Aorta (tissue), 5 donors: ENCODE measurements around the gene YES1. TPM values are rescaled to one million over a fixed set of nuclear protein-coding genes. Genes with fewer than 3 reads are reported as not detected.
"Not testable (repeated sequence)": the region's sequence is repeated elsewhere in the genome, so short reads cannot be mapped to it uniquely, and the experiment has no call there.

Experiments
- ATAC-seq: fragments of 200-7000 bp; cut with Tn5 transposase; one replicate; pipeline ENCODE4 v1.9.1; 2022; ENCODE audit warnings: moderate library complexity; ENCODE audit not compliant: low FRiP score
- DNase-seq, 2 donors: peaks; one replicate each; pipeline ENCODE4 v3.0.0-alpha.2; 2020
- H3K27ac ChIP-seq, 2 donors: one replicate each; pipeline ENCODE4 v1.5.1; 2013; ENCODE audit warnings: low read length in 2 of 2, mild to moderate bottlenecking in 2 of 2, moderate library complexity in 2 of 2, control low read depth in 1 of 2, inconsistent platforms in 1 of 2, low read depth in 1 of 2
- H3K27me3 ChIP-seq, 2 donors: one replicate each; pipeline ENCODE4 v1.6.1; 2013; ENCODE audit warnings: control low read depth in 1 of 2, low read length in 1 of 2, mild to moderate bottlenecking in 1 of 2, moderate library complexity in 1 of 2; ENCODE audit not compliant: insufficient read depth in 2 of 2, control insufficient read depth in 1 of 2
- H3K36me3 ChIP-seq, 2 donors: one replicate each; pipeline ENCODE4 v1.6.1; 2013; ENCODE audit warnings: control low read depth in 1 of 2, low read length in 1 of 2, mild to moderate bottlenecking in 1 of 2; ENCODE audit not compliant: insufficient read depth in 2 of 2, control insufficient read depth in 1 of 2
- H3K4me1 ChIP-seq, 2 donors: one replicate each; pipeline ENCODE4 v1.6.1; 2013; ENCODE audit warnings: low read length in 2 of 2, control low read depth in 1 of 2, mild to moderate bottlenecking in 1 of 2, moderate library complexity in 1 of 2; ENCODE audit not compliant: insufficient read depth in 2 of 2, control insufficient read depth in 1 of 2
- H3K4me3 ChIP-seq, 2 donors: one replicate each; pipeline ENCODE4 v1.5.1; 2013; ENCODE audit warnings: low read length in 2 of 2, control low read depth in 1 of 2, mild to moderate bottlenecking in 1 of 2
- H3K9me3 ChIP-seq: one replicate; pipeline ENCODE4 v1.6.1; 2013; ENCODE audit warnings: mild to moderate bottlenecking, low read length; ENCODE audit not compliant: control insufficient read depth
- WGBS, 2 donors: extraction: QIAGEN DNeasy Blood & Tissue Kit; methylation state at CpG; one replicate each; pipeline ENCODE4 v1.1.7; 2013; 5-methylcytosine and 5-hydroxymethylcytosine counted together
- intact Hi-C, 2 donors: fragments of 100-400 bp; cut with DNase I; formaldehyde crosslinking; loops; one replicate each; pipeline versions ENCODE4 v1.14.2 to v1.15.0; 2022
- polyA plus RNA-seq, 2 donors: library from polyadenylated mRNA; stranded (reverse); fragments of 200-250 nt; gene quantifications; one replicate each; pipeline ENCODE4 v1.2.3, GENCODE V29; 2013
- total RNA-seq, 2 donors: library from RNA; stranded (reverse); fragmentation: NEBNext Ultra II Directional; extraction: Animal tissue kit (Norgen Biotek cat#: 25700); gene quantifications; one replicate each; pipeline ENCODE4 v1.2.1, GENCODE V29; 2021
- donor health status: healthy with polysubstance abuse.
- donor health status: Bipolar disorder and iron deficiency.
- donor health status: DM: no; HTN: no; CAD: no.
- donor health status: DM: no; HTN: no; CAD: no.
- donor health status: DM: yes; HTN: yes; CAD: no.

The YES1 gene
- total and polyA plus RNA-seq, 4 donors, result 8.9 to 37.0 (median 28.3) TPM

DNA sequence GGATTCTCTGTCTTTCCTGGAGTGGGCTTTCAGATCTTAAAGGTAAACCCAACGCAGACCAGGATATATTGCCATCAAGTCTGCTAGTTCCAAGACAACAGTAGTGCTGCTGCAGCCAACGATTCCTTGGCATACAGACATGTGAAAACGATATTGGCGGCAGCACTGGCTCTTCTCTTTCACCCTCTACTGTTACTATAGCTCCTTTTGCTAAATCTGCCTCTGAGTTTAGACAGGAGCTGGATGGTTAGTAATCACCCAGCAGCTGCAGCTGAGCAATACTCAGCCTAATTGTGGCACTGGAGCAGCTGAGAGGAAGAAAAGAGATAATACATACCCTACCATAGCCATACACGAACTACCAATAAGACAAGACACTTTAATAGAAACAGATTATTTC is 4.0 kb downstream of the YES1 start:
- Histone ChIP-seq H3K36me3 (no peaks in the 10 kb centered on the region), H3K27me3 (no peaks in the 10 kb centered on the region), H3K4me3 (no peak overlapping the region), H3K27ac (no peak overlapping the region), H3K4me1 (no peaks in the 10 kb centered on the region), H3K9me3 (no peaks in the 10 kb centered on the region)
- DNase-seq (no peak), ATAC-seq (no peak)
- 53 to 58% methylated on average over 5 of the region's 5 CpGs for WGBS, 2 donors
- intact Hi-C loops, result no loop called here

DNA sequence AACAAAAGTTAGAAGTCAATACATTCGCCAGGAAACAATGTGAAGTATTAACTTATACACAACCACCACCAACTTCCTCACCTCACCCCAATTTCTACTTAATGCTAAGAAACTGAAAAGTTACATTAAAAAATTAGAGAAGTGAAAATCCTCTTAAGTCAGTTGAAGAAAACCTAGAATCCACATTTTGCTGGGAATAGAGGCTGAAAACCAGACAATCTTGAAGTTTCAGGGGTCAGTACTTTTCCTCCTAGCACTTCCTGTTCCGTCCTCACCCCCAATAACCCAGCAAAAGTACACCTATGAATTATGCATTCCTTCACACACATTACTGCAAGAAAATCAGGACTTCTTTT is 6.3 kb downstream of the YES1 start:
- Histone ChIP-seq H3K36me3 (no peaks in the 10 kb centered on the region), H3K27me3 (no peaks in the 10 kb centered on the region), H3K4me3 (no peak overlapping the region), H3K27ac (no peak overlapping the region), H3K4me1 (no peaks in the 10 kb centered on the region), H3K9me3 (no peaks in the 10 kb centered on the region)
- intact Hi-C loops, result no loop called here
- 76 to 80% methylated on average over 2 of the region's 2 CpGs for WGBS, 2 donors
- DNase-seq (no peak), ATAC-seq (no peak)

DNA sequence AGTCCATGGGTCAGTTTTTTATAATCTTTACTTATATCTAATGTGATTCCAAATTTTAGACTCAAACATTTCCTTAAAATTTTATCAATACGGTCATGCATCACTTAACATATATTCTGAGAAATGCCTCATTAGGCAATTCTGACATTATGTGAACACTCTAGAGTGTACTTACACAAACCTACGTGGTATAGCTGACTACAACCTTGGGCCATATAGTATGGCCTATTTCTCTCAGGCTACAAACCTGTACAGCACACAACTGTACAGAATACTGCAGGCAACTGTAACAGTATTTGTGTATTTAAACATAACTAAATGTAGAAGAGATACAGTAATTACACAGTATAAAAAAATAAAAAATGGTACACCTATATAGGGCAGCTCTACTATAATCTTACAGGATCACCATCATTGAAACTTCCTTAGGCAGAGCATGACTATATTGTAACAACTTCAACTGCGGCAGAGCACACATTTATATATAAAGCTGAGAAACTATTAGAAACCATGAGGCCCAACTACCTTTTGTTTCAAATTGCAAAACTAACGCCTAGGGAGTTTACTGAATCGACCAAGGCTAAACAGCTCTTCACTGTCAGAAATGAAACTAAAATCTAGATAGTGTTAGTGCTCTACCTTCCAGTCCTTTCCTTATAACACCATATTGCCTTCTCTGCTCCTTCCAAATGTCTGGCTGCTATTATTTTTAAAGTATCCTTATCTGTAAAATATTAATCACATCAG is 6.9 kb downstream of the YES1 start:
- intact Hi-C loops, result no loop called here
- H3K4me1 ChIP-seq, result no peaks in the 10 kb centered on the region
- H3K36me3 ChIP-seq, result no peaks in the 10 kb centered on the region
- no peak overlapping the region for H3K27ac ChIP-seq
- H3K9me3 ChIP-seq, result no peaks in the 10 kb centered on the region
- no peak overlapping the region for H3K4me3 ChIP-seq
- H3K27me3 ChIP-seq, result no peaks in the 10 kb centered on the region
- ATAC-seq (no peak), DNase-seq (no peak)
- 68 to 72% methylated on average over 5 of the region's 5 CpGs for WGBS, 2 donors

DNA sequence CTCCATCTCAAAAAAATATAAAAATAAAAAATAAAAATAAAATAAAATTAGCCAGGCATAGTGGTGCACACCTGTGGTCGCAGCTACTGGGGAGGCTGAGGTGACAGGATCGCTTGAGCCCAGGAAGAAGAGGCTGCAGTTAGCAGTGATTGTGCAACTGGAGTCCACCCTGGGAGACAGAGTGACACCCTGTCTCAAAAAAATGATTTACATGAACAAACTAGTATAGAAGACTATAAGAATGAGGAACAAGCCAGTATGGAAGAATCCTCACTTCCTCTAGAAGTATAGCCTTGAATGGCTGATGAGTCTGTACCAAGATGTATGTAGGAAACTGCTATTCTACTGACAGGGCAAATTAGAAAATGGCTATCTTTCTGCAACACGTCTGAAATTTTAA is 10.9 kb downstream of the YES1 start:
- Histone ChIP-seq H3K27me3 (no peaks in the 10 kb centered on the region), H3K36me3 (no peaks in the 10 kb centered on the region), H3K4me1 (no peaks in the 10 kb centered on the region), H3K4me3 (no peak overlapping the region), H3K9me3 (no peaks in the 10 kb centered on the region), H3K27ac (no peak overlapping the region)
- ATAC-seq (no peak), DNase-seq (no peak)
- 85 to 86% methylated on average over 3 of the region's 3 CpGs for WGBS, 2 donors
- intact Hi-C loops, result no loop called here

DNA sequence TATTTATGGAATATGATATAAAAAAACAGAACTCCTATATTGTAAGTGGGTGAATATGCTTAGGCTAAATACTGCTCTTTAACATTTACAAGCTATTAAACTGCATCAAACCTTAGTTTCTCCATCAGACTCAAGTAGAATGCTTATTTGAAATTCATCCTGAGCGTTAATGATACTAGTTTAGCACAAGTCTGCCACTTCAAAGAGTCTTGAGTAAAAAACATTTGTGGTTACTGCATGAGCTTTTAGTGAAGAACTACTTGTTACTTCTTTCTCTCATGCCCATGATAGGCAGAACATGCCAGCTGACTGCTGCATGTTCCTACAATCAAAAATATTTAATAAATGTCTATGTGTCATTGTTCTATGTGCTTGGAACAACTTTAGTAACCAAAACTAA is 12.1 kb downstream of the YES1 start:
- no peak for DNase-seq
- Histone ChIP-seq H3K36me3 (no peaks in the 10 kb centered on the region), H3K4me1 (no peaks in the 10 kb centered on the region), H3K9me3 (no peaks in the 10 kb centered on the region), H3K27me3 (no peaks in the 10 kb centered on the region), H3K27ac (no peak overlapping the region), H3K4me3 (no peak overlapping the region)
- WGBS, 2 donors, result 98 to 99% methylated on average over 1 of the region's 1 CpG
- no peak for ATAC-seq
- intact Hi-C loops, result no loop called here

DNA sequence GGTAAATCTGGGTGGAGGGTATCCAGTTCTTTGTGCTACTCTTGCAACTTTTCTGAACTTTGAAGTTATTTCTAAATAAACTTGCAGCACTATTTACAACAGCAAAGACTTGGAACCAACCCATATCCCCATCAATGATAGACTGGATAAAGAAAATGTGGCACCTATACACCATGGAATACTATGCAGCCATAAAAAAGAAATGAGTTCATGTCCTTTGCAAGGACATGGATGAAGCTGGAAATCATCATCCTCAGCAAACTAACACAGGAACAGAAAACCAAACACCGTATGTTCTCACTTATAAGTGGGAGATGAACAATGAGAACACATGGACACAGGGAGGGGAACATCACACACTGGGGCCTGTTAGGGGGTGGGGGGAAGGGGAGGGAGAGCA is 16.7 kb downstream of the YES1 start:
- DNase-seq, H3K9me3 ChIP-seq, H3K4me1 ChIP-seq, H3K27me3 ChIP-seq, intact Hi-C loops, ATAC-seq, H3K4me3 ChIP-seq, H3K36me3 ChIP-seq, H3K27ac ChIP-seq: not testable (repeated sequence)
- WGBS, 2 donors, result 91 to 94% methylated on average over 1 of the region's 1 CpG

DNA sequence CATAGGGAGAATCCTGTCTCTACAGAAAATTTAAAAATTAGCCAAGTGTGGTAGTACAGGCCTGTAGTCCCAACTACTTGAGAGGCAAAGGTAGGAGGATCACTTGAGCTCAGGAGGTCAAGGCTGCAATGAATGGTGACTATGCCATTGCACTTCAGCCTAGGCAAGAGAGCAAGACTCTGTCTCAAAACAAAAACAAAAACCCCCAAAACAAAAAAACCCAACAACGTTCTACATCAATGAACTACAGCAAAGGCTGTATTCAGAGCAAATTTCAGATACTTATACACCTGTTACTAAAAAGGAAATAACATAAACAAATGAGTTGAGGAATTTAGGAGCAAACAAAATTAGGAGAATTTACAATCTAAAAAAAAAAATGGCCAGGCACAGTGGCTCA is 22.6 kb downstream of the YES1 start:
- WGBS, 2 donors, result 94 to 97% methylated on average over 1 of the region's 1 CpG
- ATAC-seq, result no peak
- Histone ChIP-seq H3K36me3 (no peaks in the 10 kb centered on the region), H3K4me1 (no peaks in the 10 kb centered on the region), H3K27ac (no peak overlapping the region), H3K27me3 (no peaks in the 10 kb centered on the region), H3K4me3 (no peak overlapping the region), H3K9me3 (no peaks in the 10 kb centered on the region)
- intact Hi-C loops, result no loop called here
- DNase-seq, result no peak

DNA sequence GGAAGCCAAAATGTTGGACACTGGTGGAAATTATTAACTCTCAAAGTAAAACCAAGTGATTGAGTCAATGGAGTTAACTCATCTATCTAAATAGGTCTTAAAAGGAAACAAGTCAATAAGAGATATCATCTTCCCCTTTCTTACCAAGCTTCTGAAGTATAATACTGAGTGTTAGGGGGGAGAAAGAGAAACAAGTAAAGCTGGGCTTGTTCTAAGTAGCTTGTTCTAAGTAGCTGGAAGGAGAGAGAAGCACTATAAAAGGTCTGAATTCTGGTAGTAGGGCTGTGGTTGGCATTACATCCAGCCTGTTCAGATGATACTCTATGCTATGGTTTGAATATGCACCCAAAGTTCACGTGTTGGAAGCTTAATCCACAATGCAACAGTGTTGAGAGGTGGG is 26.8 kb downstream of the YES1 start:
- intact Hi-C loops, result no loop called here

DNA sequence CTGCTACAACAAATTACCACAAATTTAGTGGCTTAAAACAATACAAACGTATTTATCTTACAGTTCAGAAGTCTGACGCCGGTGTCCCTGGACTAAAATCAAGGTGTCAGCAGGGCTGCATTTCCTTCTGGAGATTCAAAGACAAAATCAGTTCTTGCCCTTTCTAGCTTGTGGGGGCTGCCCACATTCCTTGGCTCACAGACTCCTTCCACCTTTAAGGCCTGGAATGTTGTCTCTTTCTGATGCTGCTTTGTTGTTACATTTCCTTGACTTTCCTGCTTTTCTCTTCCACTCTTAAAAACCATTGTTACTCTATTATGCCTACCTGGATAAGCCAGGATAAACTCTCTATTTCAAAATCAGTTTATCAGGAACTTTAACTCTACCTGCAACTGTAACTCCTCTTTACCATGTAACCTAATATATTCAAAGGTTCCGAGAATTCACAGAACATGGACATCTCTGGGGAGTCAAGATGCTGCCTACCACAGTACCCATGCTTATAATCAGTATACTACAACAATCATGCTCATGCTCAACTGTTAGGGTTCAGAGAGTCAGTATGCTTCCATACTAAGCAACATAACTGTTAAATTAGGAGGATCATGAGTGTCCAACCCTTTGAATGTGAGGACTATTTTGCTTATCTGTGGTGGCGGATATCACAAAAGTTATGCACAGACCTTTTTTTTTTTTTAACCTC is 27.4 kb downstream of the YES1 start:
- Histone ChIP-seq H3K9me3 (no peaks in the 10 kb centered on the region), H3K27ac (no peak overlapping the region), H3K4me1 (peaks cover 0 to 2% of the 10 kb centered on the region in 2 donors), H3K27me3 (no peaks in the 10 kb centered on the region), H3K4me3 (no peak overlapping the region), H3K36me3 (no peaks in the 10 kb centered on the region)
- WGBS, 2 donors, result 75 to 94% methylated on average over 5 of the region's 5 CpGs
- DNase-seq (no peak), ATAC-seq (no peak)
- intact Hi-C loops, result no loop called here

More for the DNA sequence above, 26.8 kb downstream of the YES1 start:
- no peak overlapping the region for H3K4me3 ChIP-seq
- ATAC-seq (no peak), DNase-seq (no peak)
- H3K9me3 ChIP-seq, result no peaks in the 10 kb centered on the region
- no peaks in the 10 kb centered on the region for H3K27me3 ChIP-seq
- WGBS, 2 donors, result 93 to 97% methylated on average over 1 of the region's 1 CpG
- H3K36me3 ChIP-seq, result no peaks in the 10 kb centered on the region
- no peak overlapping the region for H3K27ac ChIP-seq
- peaks cover 0 to 2% of the 10 kb centered on the region in 2 donors for H3K4me1 ChIP-seq
